H1 (cell line): ENCODE results near the gene GPR21. TPM values are rescaled to one million over a fixed set of nuclear protein-coding genes. Genes with fewer than 3 reads are reported as not detected.
A peak's percentile ranks its signal among the peaks of the same experiment; 100 is the strongest.

Experiments used
- POU5F1 ChIP-seq: IDR thresholded peaks from 2 replicates; pipeline ENCODE4 v1.6.1; 2011; ENCODE audit warnings: low read depth, mild to moderate bottlenecking, low read length, moderate library complexity
- RXRA ChIP-seq: IDR thresholded peaks from 2 replicates; pipeline ENCODE4 v1.6.1; 2011; ENCODE audit warnings: low read depth, mild to moderate bottlenecking, low read length, moderate library complexity; ENCODE audit not compliant: insufficient read depth
- SP1 ChIP-seq: IDR thresholded peaks from 2 replicates; pipeline ENCODE4 v1.6.1; 2011; ENCODE audit warnings: low read depth, low read length
- TCF12 ChIP-seq: IDR thresholded peaks from 2 replicates; pipeline ENCODE4 v1.6.1; 2011; ENCODE audit warnings: low read depth, mild to moderate bottlenecking, low read length
- polyA plus RNA-seq, 7 experiments: library from polyadenylated mRNA; depleted of rRNA in 3 of 7; stranded (reverse) in 5 of 7; unstranded in 2 of 7; fragments of >200 nt in 5 of 7; fragments of 200-250 nt in 2 of 7; gene quantifications; 1 replicate in 5 of 7; 2 replicates in 1 of 7; 4 replicates in 1 of 7; pipeline versions ENCODE4 v1.2.1 to v1.2.3, GENCODE V29; 2011 to 2013; ENCODE audit warnings: missing spikeins in 2 of 7, mixed read lengths in 2 of 7
- total RNA-seq: library from RNA; stranded (reverse); fragmentation: NEBNext Ultra II Directional; extraction: Animal tissue kit (Norgen Biotek cat#: 25700); gene quantifications from 2 replicates; pipeline ENCODE4 v1.2.1, GENCODE V29; 2021
- TF ChIP-seq, protein P1 (sequence below): fragments of 300-600 bp; sonication (generic); IDR thresholded peaks from 2 replicates; pipeline ENCODE4 v1.7.1; 2012; ENCODE audit warnings: low read length, moderate library complexity, mild to moderate bottlenecking, inconsistent platforms; ENCODE audit not compliant: insufficient replicate concordance

GPR21 gene
- total and polyA plus RNA-seq, 2 of the 8 experiments (the other 6 are each of a cell fraction or from before 2014, with no cell fraction given): 0.58 to 0.71 TPM

DNA sequence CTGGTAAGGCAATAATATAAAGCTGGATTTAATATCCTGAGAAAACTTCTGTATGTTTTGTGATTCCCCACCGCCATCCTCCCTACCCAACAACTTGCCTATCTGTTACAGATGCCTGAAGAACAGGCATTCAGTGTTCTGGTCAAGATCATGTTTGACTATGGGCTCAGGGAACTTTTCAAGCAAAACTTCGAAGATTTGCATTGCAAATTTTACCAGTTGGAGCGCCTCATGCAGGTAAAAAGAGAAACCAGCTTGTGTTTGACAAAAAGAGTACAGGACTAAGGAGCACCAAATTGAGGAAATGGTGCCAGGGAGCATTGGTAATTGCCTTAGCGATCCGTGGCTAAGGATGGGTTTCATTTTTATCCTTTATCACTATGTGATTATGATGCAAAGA, 40.0 kb downstream of the GPR21 start (continued):
- TF ChIP-seq, protein P1, sequence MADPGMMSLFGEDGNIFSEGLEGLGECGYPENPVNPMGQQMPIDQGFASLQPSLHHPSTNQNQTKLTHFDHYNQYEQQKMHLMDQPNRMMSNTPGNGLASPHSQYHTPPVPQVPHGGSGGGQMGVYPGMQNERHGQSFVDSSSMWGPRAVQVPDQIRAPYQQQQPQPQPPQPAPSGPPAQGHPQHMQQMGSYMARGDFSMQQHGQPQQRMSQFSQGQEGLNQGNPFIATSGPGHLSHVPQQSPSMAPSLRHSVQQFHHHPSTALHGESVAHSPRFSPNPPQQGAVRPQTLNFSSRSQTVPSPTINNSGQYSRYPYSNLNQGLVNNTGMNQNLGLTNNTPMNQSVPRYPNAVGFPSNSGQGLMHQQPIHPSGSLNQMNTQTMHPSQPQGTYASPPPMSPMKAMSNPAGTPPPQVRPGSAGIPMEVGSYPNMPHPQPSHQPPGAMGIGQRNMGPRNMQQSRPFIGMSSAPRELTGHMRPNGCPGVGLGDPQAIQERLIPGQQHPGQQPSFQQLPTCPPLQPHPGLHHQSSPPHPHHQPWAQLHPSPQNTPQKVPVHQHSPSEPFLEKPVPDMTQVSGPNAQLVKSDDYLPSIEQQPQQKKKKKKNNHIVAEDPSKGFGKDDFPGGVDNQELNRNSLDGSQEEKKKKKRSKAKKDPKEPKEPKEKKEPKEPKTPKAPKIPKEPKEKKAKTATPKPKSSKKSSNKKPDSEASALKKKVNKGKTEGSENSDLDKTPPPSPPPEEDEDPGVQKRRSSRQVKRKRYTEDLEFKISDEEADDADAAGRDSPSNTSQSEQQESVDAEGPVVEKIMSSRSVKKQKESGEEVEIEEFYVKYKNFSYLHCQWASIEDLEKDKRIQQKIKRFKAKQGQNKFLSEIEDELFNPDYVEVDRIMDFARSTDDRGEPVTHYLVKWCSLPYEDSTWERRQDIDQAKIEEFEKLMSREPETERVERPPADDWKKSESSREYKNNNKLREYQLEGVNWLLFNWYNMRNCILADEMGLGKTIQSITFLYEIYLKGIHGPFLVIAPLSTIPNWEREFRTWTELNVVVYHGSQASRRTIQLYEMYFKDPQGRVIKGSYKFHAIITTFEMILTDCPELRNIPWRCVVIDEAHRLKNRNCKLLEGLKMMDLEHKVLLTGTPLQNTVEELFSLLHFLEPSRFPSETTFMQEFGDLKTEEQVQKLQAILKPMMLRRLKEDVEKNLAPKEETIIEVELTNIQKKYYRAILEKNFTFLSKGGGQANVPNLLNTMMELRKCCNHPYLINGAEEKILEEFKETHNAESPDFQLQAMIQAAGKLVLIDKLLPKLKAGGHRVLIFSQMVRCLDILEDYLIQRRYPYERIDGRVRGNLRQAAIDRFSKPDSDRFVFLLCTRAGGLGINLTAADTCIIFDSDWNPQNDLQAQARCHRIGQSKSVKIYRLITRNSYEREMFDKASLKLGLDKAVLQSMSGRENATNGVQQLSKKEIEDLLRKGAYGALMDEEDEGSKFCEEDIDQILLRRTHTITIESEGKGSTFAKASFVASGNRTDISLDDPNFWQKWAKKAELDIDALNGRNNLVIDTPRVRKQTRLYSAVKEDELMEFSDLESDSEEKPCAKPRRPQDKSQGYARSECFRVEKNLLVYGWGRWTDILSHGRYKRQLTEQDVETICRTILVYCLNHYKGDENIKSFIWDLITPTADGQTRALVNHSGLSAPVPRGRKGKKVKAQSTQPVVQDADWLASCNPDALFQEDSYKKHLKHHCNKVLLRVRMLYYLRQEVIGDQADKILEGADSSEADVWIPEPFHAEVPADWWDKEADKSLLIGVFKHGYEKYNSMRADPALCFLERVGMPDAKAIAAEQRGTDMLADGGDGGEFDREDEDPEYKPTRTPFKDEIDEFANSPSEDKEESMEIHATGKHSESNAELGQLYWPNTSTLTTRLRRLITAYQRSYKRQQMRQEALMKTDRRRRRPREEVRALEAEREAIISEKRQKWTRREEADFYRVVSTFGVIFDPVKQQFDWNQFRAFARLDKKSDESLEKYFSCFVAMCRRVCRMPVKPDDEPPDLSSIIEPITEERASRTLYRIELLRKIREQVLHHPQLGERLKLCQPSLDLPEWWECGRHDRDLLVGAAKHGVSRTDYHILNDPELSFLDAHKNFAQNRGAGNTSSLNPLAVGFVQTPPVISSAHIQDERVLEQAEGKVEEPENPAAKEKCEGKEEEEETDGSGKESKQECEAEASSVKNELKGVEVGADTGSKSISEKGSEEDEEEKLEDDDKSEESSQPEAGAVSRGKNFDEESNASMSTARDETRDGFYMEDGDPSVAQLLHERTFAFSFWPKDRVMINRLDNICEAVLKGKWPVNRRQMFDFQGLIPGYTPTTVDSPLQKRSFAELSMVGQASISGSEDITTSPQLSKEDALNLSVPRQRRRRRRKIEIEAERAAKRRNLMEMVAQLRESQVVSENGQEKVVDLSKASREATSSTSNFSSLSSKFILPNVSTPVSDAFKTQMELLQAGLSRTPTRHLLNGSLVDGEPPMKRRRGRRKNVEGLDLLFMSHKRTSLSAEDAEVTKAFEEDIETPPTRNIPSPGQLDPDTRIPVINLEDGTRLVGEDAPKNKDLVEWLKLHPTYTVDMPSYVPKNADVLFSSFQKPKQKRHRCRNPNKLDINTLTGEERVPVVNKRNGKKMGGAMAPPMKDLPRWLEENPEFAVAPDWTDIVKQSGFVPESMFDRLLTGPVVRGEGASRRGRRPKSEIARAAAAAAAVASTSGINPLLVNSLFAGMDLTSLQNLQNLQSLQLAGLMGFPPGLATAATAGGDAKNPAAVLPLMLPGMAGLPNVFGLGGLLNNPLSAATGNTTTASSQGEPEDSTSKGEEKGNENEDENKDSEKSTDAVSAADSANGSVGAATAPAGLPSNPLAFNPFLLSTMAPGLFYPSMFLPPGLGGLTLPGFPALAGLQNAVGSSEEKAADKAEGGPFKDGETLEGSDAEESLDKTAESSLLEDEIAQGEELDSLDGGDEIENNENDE: no peak
- peak; percentile 81 for TF ChIP-seq POU5F1
- no peak for TF ChIP-seq TCF12
- no peak for TF ChIP-seq RXRA
- TF ChIP-seq SP1: 0 out of 2 replicates have a peak, but pooled peaks have one; percentile 17
- TF ChIP-seq, all 59 proteins: peak for 2
